Activated CD8-positive, alpha-beta memory T cell treated with anti-CD3 and anti-CD28 coated beads, Interleukin-2, amount 50 U/mL, for 24 hours (primary cell): ENCODE data around the gene MRPL11.
"Not testable (repeated sequence)": the region's sequence is repeated elsewhere in the genome, so short reads cannot be mapped to it uniquely, and the experiment has no call there.

Source experiments
- DNase-seq: peaks from one replicate; pipeline ENCODE4 v3.0.0-alpha.2; 2020; ENCODE audit errors: extremely low read depth

MRPL11 gene

GRCh38 chr11:66431287-66431686 lies 7.4 kb downstream of the MRPL11 start:
- not testable (repeated sequence) for DNase-seq

DNA sequence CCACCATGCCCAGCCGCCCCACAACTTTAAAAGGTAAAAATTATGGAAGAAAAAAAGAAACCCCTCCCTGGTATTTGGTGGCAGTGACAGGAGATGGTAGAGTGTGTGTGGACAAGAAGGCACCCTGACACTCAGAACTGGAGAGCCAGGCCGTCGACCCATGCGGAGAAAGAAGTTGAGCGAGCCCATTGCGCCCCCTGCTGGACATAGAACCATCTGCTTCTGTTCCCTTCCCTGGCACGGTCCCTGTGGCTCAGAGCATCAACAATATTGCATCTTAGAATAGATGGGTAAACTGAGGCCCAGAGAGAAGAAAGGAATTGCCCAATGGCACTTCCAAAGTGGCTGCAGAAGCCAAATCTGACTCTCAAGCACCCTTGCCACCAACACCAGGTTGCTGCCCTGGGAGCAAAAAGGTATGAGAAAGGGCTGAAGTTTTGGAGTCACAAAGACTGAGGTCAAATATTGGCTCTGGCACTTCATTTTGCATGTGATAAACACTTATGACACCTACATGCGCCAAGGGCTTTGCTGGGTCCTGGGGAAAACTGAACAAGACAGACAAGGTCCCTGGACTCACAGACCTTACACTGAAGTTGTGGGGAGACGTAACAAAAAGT lies 8.6 kb downstream of the MRPL11 start:
- peak; percentile 24 for DNase-seq

GRCh38 chr11:66428933-66429332 lies 9.7 kb downstream of the MRPL11 start:
- no peak for DNase-seq

DNA sequence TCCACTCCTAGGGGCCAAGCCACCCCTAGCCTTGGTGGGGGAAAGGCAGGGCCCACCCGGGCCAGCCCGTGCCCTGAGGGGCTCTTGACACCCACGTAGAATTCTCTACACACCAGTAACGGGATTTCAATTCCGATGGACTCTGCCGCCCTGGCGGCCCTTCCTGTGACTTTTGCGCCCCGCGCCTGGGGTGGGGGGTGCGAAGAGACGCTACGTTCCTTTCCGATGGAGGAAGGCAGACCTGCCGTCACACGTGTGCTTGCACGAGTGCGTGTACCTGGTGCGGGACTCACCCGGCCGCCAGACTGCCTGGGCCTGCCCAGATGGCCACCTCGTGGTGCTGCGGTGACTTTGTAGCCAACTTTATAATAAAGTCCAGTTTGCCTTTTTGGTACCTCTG lies 12.3 kb downstream of the MRPL11 start:
- DNase-seq = no peak

DNA sequence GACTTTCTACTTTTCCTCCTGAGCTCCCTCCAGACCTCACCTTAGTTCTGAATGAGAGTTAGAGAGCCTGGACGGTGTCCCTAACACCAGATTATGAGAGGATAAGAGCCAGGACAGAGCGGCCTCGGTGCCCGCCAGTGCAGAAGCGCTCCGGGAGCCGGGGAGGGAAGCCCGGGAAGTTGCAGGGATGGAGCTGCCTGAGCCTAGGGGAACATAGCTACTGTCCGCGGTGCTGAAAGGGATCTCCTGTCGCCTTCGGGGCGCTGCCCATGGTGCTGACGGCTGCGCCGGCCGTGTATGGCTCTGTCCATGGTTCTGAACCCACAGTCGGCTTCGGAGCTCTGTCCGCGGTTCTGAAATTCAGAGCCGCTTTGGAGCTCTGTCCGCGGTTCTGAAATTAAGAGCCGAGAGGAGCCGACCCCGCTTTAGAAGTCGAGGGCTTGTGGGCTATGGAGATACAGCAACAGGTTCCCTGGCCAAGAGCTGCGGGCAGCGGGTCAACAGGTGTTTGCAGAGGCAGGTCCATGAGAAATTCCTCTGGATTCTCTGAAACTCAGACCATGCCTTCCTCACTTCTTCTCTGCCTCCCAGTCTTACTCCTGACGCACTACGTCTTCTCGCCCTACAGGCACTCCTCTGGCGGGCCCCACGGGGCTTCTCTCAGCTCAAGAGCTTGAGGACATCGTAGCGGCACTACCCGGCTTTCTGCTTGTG lies 17.0 kb downstream of the MRPL11 start:
- peak; percentile 66 for DNase-seq

- no peak for DNase-seq
Measured at GRCh38 chr11:66420671-66421476, 17.8 kb downstream of the MRPL11 start, which contains the start of gene NPAS4. TSS of gene NPAS4 (plus strand) at chr11:66421035. CDS start at chr11:66421180, 145 bp downstream.

GRCh38 chr11:66419825-66420224 lies 18.8 kb downstream of the MRPL11 start:
- no peak for DNase-seq

DNA sequence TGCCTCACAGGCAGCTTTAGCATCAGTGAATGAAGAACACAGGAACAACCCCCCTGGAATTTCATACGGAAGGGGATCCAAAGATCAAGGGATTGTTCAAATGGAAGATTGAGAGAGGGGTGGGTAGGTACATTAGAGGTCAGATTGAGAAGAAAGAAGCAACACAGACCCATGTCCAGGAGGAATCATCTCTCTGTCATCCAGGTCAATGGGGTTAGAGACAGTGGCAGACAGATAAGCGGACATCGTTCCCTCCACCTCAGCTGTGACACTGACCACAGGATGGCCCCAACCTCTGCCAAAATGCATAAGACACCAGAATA lies 19.7 kb downstream of the MRPL11 start:
- no peak for DNase-seq

- peak; percentile 41 for DNase-seq
Measured at GRCh38 chr11:66418168-66418985, 20.3 kb downstream of the MRPL11 start.

GRCh38 chr11:66417000-66417399 lies 21.6 kb downstream of the MRPL11 start:
- no peak for DNase-seq

DNA sequence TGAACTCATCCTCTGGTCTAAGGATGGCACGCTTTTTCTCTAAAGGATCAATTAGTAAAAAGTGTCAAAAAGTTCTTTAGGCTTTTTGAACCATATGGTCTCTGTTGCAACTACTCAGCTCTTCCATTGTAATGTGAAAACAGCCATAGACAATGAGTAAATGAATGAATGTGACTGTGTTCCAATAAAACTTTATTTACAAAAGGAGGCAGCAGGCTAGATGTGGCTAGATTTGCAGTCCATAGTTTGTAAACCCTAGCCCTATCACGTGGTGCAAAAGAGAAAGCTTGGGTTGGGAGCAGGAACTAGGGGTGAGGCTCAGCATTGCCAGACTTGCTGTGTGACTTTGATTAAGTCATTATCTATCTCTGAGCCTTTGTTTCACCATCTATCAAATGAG lies 23.2 kb downstream of the MRPL11 start:
- no peak for DNase-seq

GRCh38 chr11:66414120-66414934 lies 24.3 kb downstream of the MRPL11 start:
- DNase-seq = no peak

DNA sequence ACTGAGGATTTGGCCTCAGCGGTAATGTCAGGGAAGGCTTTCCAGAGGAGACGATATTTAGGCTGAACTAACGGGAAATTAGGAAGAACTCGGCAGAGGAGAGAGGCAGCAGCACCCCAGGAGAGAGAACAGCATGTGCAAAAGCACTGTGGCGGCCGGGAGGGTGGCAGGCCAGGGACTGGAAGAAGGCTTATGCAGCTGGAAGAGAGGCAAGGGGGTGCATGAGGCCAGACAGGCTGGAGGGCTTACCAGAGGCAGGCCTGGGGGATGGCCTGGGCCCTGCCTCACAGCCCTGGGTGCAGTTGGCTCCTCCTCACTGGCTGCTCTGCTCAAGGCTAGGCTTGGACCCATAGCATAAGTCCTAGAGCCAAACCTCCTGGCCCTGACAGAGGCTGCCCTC lies 25.5 kb downstream of the MRPL11 start:
- DNase-seq = no peak

DNA sequence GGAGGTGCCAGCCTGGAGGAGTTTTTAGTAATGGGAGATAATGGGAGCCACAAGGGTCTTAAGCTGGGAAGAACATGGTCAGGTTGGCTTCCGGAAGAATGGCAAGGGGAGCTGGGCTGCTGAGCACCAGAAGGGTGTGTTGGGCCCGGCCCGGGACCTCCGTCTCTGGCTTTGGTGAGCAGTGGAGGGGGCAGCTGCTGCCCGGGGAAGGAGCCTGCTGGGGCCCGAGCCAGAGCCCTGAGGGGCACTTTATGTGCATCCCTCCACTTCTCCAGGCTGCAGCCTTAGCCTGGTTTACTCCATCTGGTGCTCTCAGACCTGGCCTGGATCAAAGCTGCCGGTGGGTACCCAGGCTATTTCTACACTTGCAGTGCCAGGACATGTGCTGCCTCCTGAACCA lies 26.5 kb downstream of the MRPL11 start:
- no peak for DNase-seq

DNA sequence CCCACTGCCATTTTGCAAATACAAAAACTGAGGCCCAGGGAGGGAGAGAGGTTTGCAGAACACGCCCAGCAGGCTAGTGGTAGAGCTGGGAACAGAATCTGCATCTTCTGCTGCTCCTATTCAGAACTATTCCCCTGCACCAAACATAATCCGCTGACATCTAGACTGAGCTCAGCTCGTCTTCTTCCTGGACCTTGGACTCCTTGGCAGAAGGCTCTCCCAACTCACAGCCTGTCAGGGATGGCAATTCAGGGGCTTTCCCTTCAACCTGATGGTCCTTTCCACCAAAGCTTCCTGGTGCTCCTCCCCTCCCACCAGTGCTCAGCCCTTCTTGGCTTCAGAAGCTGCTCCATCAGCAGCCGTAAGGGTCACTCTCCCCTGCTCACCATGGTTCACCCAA lies 27.3 kb downstream of the MRPL11 start:
- no peak for DNase-seq

- no peak for DNase-seq
Measured at GRCh38 chr11:66410191-66410590, 28.5 kb downstream of the MRPL11 start.

GRCh38 chr11:66409226-66409625 lies 29.4 kb downstream of the MRPL11 start:
- DNase-seq = no peak

DNA sequence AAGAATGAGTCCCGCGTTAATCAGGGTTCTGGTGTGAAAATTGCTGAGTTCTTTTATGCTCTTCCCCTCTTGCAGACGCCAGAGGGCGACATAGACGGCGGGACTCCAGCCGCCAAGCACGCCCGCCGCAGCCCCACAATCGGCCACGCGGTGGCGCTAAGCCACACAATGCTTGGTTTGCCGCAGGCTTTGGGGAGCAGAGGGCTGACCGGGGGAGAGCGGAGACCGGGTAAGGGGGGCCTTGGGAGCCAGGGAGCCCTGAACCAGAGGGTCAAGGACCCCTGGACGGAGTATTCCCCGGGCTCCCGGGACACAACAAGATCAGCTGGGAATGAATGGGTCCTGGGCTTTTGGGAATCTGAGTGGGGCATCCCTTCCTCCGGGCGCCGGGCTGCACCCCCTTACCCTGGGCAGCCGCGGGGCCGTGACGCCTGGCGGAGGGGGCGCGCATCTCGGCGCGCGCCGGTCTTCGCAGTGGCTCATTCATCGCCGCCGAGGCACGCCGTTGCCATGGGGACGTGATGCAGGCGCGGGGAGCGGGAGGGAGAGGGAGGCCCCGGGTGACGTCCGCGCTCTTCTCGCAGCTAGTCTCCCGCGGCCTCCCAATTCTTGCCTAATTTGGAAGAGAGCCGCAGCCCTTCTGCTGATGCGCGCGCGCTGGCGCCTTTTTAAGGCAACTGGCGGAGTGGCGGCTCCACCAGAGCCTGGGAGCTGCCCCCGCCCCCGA lies 30.0 kb downstream of the MRPL11 start:
- DNase-seq = peak; percentile 80

DNA sequence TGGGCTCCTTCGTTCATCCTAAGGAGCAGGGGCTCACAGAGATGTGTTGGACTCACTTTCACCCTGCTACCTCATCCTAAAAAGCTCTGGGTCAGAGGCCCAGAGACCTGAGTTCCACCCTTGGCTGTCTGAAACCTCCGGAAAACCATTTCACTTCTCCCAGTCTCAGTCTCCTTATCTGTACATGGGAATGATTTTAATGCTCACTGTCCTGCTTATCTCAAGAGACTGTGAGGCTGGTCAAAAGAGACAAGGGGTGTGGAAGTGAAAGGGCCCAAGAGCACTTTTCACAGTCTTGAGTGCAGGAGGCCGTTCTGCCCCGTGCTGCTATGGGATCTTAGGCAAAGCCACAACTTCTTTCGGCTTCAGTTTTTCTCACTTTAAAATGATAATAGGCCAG lies 31.0 kb downstream of the MRPL11 start:
- no peak for DNase-seq

DNA sequence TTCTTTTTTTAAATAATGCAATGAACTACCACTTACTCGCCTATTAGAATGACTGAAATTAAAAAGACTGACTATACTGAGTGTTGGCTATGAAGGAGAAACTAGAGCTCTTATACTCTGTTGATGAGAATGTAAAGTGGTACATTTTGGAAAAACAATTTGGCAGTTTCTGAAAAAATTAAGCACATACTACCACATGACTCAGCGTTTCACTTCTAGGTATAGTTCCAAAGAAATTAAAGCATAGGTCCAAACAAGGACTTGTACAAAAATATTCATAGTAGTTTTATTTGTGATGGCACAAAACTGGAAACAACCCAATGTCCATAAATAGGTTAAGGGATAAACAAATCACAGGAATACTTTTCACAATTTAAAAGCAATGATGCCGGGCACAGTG lies 44.7 kb downstream of the MRPL11 start:
- no peak for DNase-seq

DNA sequence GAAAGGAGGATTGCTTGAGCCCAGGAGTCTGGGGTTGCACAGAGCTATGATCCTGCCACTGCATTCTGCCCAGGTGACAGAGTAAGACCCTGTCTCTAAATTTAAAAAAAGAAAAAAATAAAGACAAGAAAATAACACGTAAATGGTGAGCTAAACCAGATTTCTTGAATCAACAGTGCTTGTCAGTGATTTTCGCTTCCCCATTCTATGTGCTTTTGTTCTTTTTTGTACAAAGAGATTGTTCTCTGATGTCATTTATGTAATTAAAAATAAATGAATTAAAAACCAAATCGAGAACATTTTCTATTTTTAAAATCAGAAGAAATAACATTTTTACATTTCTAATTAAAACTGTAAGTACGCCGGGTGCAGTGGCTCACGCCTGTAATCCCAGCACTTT lies 47.3 kb downstream of the MRPL11 start:
- DNase-seq = no peak
